ENCODE measurements around the gene PSD4.

DNA sequence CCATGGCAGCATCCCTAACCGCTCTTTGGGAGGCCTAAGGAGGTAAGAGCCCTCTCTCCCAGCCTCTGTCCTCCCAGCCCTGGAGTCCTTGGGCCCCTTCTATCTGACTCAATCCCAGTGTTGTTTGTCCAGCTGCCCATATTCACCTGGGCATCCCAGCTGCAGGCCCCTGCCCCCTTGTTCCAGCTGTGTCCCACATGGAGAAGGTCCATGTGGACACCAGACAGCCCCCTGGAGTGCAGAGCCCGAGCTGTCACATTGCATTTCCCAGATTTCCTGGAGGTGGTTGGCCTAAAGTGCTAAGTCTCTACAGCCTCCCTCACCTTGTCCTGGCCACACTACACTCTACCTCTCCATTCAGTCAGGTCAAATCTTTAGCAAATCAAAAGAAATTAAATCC lies 42.5 kb downstream of the PSD4 start:
- TF ChIP-seq ZNF70 (CRISPR knock-in tag; IDR thresholded peaks at IDR 0.05) = no peak
- TF ChIP-seq, protein P1, sequence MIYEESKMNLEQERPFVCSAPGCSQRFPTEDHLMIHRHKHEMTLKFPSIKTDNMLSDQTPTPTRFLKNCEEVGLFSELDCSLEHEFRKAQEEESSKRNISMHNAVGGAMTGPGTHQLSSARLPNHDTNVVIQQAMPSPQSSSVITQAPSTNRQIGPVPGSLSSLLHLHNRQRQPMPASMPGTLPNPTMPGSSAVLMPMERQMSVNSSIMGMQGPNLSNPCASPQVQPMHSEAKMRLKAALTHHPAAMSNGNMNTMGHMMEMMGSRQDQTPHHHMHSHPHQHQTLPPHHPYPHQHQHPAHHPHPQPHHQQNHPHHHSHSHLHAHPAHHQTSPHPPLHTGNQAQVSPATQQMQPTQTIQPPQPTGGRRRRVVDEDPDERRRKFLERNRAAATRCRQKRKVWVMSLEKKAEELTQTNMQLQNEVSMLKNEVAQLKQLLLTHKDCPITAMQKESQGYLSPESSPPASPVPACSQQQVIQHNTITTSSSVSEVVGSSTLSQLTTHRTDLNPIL (CRISPR knock-in tag; IDR thresholded peaks at IDR 0.05; ENCODE audit: low read depth) = no peak
- no peak for TF ChIP-seq ZFP30 (CRISPR knock-in tag; IDR thresholded peaks at IDR 0.05)

All from SK-N-SH treated with all-trans-retinoic acid at 6 μM for 48 hours (cell line).